ENCODE data around the gene TACC2. TPM values are rescaled to one million over a fixed set of nuclear protein-coding genes. Genes with fewer than 3 reads are reported as not detected.

TACC2 gene
- total and polyA plus RNA-seq, 2 donors (not counting 1 experiment from before 2014, with no cell fraction given), result not detected

DNA sequence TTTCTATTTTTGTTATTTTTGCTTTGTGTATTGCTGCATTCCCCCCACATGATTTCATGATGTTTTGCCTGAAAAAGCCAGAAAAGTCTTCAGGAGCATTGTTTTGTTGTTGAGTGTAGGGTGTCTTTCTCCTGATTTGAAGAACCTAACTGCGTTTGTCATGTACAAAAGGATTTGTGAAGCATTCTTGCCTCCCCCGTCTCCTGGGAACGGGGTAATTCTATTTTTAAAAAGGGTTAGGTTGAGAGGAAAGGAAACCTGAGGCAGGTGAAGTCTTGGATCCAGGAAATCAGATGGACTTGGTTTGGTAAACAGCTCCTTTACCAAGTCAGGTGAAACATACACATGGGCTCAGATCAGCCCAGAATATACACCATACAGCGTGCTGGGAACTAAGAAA is 256.2 kb downstream of the TACC2 start:
- TF ChIP-seq EZH2 (IDR thresholded peaks at IDR 0.05; ENCODE audit: borderline replicate concordance, insufficient read depth, low read depth, low read length, poor library complexity, severe bottlenecking), result no peak
- TF ChIP-seq, protein P1, sequence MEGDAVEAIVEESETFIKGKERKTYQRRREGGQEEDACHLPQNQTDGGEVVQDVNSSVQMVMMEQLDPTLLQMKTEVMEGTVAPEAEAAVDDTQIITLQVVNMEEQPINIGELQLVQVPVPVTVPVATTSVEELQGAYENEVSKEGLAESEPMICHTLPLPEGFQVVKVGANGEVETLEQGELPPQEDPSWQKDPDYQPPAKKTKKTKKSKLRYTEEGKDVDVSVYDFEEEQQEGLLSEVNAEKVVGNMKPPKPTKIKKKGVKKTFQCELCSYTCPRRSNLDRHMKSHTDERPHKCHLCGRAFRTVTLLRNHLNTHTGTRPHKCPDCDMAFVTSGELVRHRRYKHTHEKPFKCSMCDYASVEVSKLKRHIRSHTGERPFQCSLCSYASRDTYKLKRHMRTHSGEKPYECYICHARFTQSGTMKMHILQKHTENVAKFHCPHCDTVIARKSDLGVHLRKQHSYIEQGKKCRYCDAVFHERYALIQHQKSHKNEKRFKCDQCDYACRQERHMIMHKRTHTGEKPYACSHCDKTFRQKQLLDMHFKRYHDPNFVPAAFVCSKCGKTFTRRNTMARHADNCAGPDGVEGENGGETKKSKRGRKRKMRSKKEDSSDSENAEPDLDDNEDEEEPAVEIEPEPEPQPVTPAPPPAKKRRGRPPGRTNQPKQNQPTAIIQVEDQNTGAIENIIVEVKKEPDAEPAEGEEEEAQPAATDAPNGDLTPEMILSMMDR (IDR thresholded peaks at IDR 0.05), result no peak
- H3K27me3 ChIP-seq (replicated peaks in 1 of 4; ENCODE audit: control extremely low read depth in 1 of 4, control insufficient read depth in 3 of 4, insufficient read depth in 4 of 4, low read length in 3 of 4), result no peaks in the 10 kb centered on the region
- no peak overlapping the region for H3K9ac ChIP-seq (ENCODE audit: low read length)
- no peaks in the 10 kb centered on the region for H3K27me3 Mint-ChIP-seq
- no peaks in the 10 kb centered on the region for H3K4me1 Mint-ChIP-seq
- no peaks in the 10 kb centered on the region for H4K20me1 ChIP-seq (ENCODE audit: control insufficient read depth, insufficient read depth, low read length, poor library complexity, severe bottlenecking)
- no peak overlapping the region for H3K27ac Mint-ChIP-seq
- DNase-seq (no peak), ATAC-seq (ENCODE audit: low read depth) (no peak)
- no peaks in the 10 kb centered on the region for H3K9me3 ChIP-seq (ENCODE audit: control extremely low read depth in 1 of 3, control insufficient read depth in 2 of 3, insufficient read depth in 1 of 3, low read length in 2 of 3)
- no peak overlapping the region for H2AFZ ChIP-seq (ENCODE audit: insufficient read depth, low read depth, low read length, poor library complexity, severe bottlenecking)
- no peaks in the 10 kb centered on the region for H3K9me3 Mint-ChIP-seq (ENCODE audit: insufficient read depth)
- no peak overlapping the region for H3K27ac ChIP-seq (ENCODE audit: low read length in 2 of 2)
- H3K4me3 ChIP-seq (ENCODE audit: control extremely low read depth in 1 of 5, extremely low read depth in 1 of 5, insufficient read depth in 1 of 5, low read depth in 2 of 5, low read length in 4 of 5), result no peak overlapping the region
- WGBS (ENCODE audit: insufficient coverage), result 83% methylated on average over 1 of the region's 4 CpGs
- intact Hi-C loops (cut with micrococcal nuclease), result no loop called here
- no peaks in the 10 kb centered on the region for H3K4me1 ChIP-seq (ENCODE audit: control insufficient read depth in 2 of 2, insufficient read depth in 2 of 2, low read length in 2 of 2)
- CTCF ChIA-PET, result no interaction called here
- no peaks in the 10 kb centered on the region for H3K36me3 ChIP-seq (replicated peaks in 1 of 2; ENCODE audit: control extremely low read depth in 1 of 2, control insufficient read depth in 1 of 2, extremely low read depth in 1 of 2, insufficient read depth in 2 of 2, low read length in 1 of 2)
- H3K79me2 ChIP-seq (ENCODE audit: control insufficient read depth, insufficient read depth, low read length), result no peaks in the 10 kb centered on the region
- POLR2A ChIA-PET, result no interaction called here
- H3K4me3 Mint-ChIP-seq, result no peak overlapping the region
- no peak overlapping the region for H3K4me2 ChIP-seq (replicated peaks; ENCODE audit: low read depth, low read length, poor library complexity, severe bottlenecking)

DNA sequence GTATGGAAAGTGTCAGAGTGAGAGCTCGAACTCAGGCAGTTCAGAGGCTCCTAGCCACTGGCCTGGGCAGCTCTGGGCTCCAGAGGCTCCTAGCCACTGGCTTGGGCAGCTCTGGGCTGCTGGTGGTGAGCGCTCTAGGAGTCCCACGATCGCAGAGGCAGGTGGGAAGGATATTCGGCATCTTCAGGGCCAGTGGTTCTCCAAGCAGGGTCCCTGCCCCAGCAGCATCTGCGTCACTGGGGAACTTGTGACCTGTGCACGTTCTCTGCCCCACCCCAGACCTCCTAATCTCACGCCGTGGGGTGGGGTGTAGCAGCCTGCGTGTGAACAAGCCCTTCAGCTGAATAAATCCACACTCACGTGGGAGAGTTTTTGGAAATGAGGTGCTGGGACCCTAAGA is 256.9 kb downstream of the TACC2 start:
- ATAC-seq (ENCODE audit: low read depth), result no peak
- H3K4me1 Mint-ChIP-seq, result no peaks in the 10 kb centered on the region
- no peaks in the 10 kb centered on the region for H3K9me3 ChIP-seq (ENCODE audit: control extremely low read depth in 1 of 3, control insufficient read depth in 2 of 3, insufficient read depth in 1 of 3, low read length in 2 of 3)
- no peaks in the 10 kb centered on the region for H3K36me3 ChIP-seq (replicated peaks in 1 of 2; ENCODE audit: control extremely low read depth in 1 of 2, control insufficient read depth in 1 of 2, extremely low read depth in 1 of 2, insufficient read depth in 2 of 2, low read length in 1 of 2)
- no peak overlapping the region for H3K9ac ChIP-seq (ENCODE audit: low read length)
- no peaks in the 10 kb centered on the region for H3K79me2 ChIP-seq (ENCODE audit: control insufficient read depth, insufficient read depth, low read length)
- H3K9me3 Mint-ChIP-seq (ENCODE audit: insufficient read depth), result no peaks in the 10 kb centered on the region
- no peak overlapping the region for H3K27ac Mint-ChIP-seq
- TF ChIP-seq EZH2 (IDR thresholded peaks at IDR 0.05; ENCODE audit: borderline replicate concordance, insufficient read depth, low read depth, low read length, poor library complexity, severe bottlenecking), result no peak
- TF ChIP-seq, protein P1 (IDR thresholded peaks at IDR 0.05), result no peak
- ChIA-PET CTCF (interaction anchor here (1.0 kb wide), 1 partner anchor 22 kb away, joined by 3 read pairs; no protein-coding TSS in a partner anchor), POLR2A (no interaction called here)
- no peaks in the 10 kb centered on the region for H3K27me3 Mint-ChIP-seq
- no peak for DNase-seq
- no peaks in the 10 kb centered on the region for H3K4me1 ChIP-seq (ENCODE audit: control insufficient read depth in 2 of 2, insufficient read depth in 2 of 2, low read length in 2 of 2)
- no peak overlapping the region for H3K4me3 Mint-ChIP-seq
- intact Hi-C loops (cut with micrococcal nuclease), result no loop called here
- no peak overlapping the region for H3K27ac ChIP-seq (ENCODE audit: low read length in 2 of 2)
- 88% methylated on average over 7 of the region's 11 CpGs for WGBS (ENCODE audit: insufficient coverage)
- H4K20me1 ChIP-seq (ENCODE audit: control insufficient read depth, insufficient read depth, low read length, poor library complexity, severe bottlenecking), result no peaks in the 10 kb centered on the region
- no peak overlapping the region for H3K4me2 ChIP-seq (replicated peaks; ENCODE audit: low read depth, low read length, poor library complexity, severe bottlenecking)
- H3K27me3 ChIP-seq (replicated peaks in 1 of 4; ENCODE audit: control extremely low read depth in 1 of 4, control insufficient read depth in 3 of 4, insufficient read depth in 4 of 4, low read length in 3 of 4), result peaks cover 0 to 3% (median 0%) of the 10 kb centered on the region in 4 experiments
- no peak overlapping the region for H2AFZ ChIP-seq (ENCODE audit: insufficient read depth, low read depth, low read length, poor library complexity, severe bottlenecking)
- no peak overlapping the region for H3K4me3 ChIP-seq (ENCODE audit: control extremely low read depth in 1 of 5, extremely low read depth in 1 of 5, insufficient read depth in 1 of 5, low read depth in 2 of 5, low read length in 4 of 5)

All from B cell (primary cell).